Common myeloid progenitor, CD34-positive (primary cell): ENCODE data around the gene CSRP1.
"Not testable (repeated sequence)": the region's sequence is repeated elsewhere in the genome, so short reads cannot be mapped to it uniquely, and the experiment has no call there.

ENCODE experiments used
- CTCF ChIA-PET: fragments of 350-600 bp; sonication (Branson Sonifier 250); formaldehyde crosslinking; loops from one replicate; lab custom pipeline; 2021; ENCODE audit warnings: antibody characterized with exemption; lab: Charles Lee
- POLR2A ChIA-PET: fragments of 350-600 bp; sonication (Branson Sonifier 250); formaldehyde crosslinking; loops from one replicate; lab custom pipeline; 2021; ENCODE audit warnings: antibody characterized with exemption; lab: Charles Lee
- DNase-seq, 3 donors: peaks; one replicate each; pipeline versions ENCODE4 v3.0.0 to v3.0.0-alpha.2; 2013
- H3K27ac ChIP-seq, 2 experiments: 1 replicate in 1 of 2; 2 replicates in 1 of 2; pipeline ENCODE4 v1.7.0; 2013; ENCODE audit warnings: inconsistent platforms in 2 of 2, low read length in 2 of 2, mild to moderate bottlenecking in 2 of 2, low read depth in 1 of 2, moderate library complexity in 1 of 2; ENCODE audit not compliant: severe bottlenecking in 2 of 2, insufficient read depth in 1 of 2, poor library complexity in 1 of 2
- H3K27me3 ChIP-seq, 5 experiments: replicated peaks in 2 of 5; 1 replicate in 3 of 5; 2 replicates in 2 of 5; pipeline versions ENCODE4 v1.6.1 to v1.7.0; 2013; ENCODE audit warnings: low read length in 4 of 5, mild to moderate bottlenecking in 2 of 5, moderate library complexity in 2 of 5, inconsistent platforms in 1 of 5; ENCODE audit not compliant: insufficient read depth in 5 of 5, control insufficient read depth in 4 of 5
- H3K36me3 ChIP-seq, 4 experiments: 1 replicate in 2 of 4; 2 replicates in 2 of 4; pipeline versions ENCODE4 v1.6.1 to v1.7.0; 2013; ENCODE audit warnings: low read length in 3 of 4, control low read depth in 1 of 4, mild to moderate bottlenecking in 1 of 4; ENCODE audit not compliant: control insufficient read depth in 4 of 4, insufficient read depth in 4 of 4
- H3K4me1 ChIP-seq, 4 experiments: 1 replicate in 3 of 4; 2 replicates in 1 of 4; pipeline versions ENCODE4 v1.6.1 to v1.7.1; 2013; ENCODE audit warnings: low read length in 3 of 4, mild to moderate bottlenecking in 3 of 4, control low read depth in 1 of 4, inconsistent platforms in 1 of 4, moderate library complexity in 1 of 4; ENCODE audit not compliant: control insufficient read depth in 4 of 4, insufficient read depth in 4 of 4; ENCODE audit errors: control extremely low read depth in 1 of 4
- H3K4me3 ChIP-seq, 7 experiments: 1 replicate in 4 of 7; 2 replicates in 3 of 7; pipeline versions ENCODE4 v1.5.1 to v1.7.0; 2013; ENCODE audit warnings: mild to moderate bottlenecking in 7 of 7, low read length in 6 of 7, moderate library complexity in 6 of 7, inconsistent platforms in 2 of 7, low read depth in 2 of 7, control low read depth in 1 of 7; ENCODE audit not compliant: insufficient read depth in 4 of 7, control insufficient read depth in 1 of 7; ENCODE audit errors: extremely low read depth in 1 of 7
- H3K9me3 ChIP-seq, 5 experiments: 1 replicate in 4 of 5; 2 replicates in 1 of 5; pipeline versions ENCODE4 v1.6.1 to v1.7.1; 2013; ENCODE audit warnings: low read length in 4 of 5, mild to moderate bottlenecking in 2 of 5, inconsistent platforms in 1 of 5, low read depth in 1 of 5, moderate library complexity in 1 of 5; ENCODE audit not compliant: control insufficient read depth in 4 of 5, insufficient read depth in 2 of 5; ENCODE audit errors: control extremely low read depth in 1 of 5
- WGBS: methylation state at CpG from one replicate; pipeline ENCODE4 v1.1.5; 2013; ENCODE audit not compliant: insufficient coverage; 5-methylcytosine and 5-hydroxymethylcytosine counted together

CSRP1 gene

GRCh38 chr1:201472321-201472720 lies 34.6 kb downstream of the CSRP1 start:
- H3K27ac ChIP-seq, H3K36me3 ChIP-seq, DNase-seq, H3K9me3 ChIP-seq, H3K4me3 ChIP-seq, POLR2A ChIA-PET: not testable (repeated sequence)
- WGBS = 80% methylated on average over 3 of the region's 8 CpGs
- CTCF ChIA-PET = interaction anchor here (1.2 to 2.6 kb wide), 6 partner anchors 9 to 41 kb away, joined by 3 to 12 read pairs (median 6); no protein-coding TSS in a partner anchor
- Histone ChIP-seq H3K4me1 (peaks cover 0 to 25% (median 23%) of the 10 kb centered on the region in 4 experiments), H3K27me3 (peaks cover 0 to 11% (median 5%) of the 10 kb centered on the region in 5 experiments)

GRCh38 chr1:201471772-201472171 lies 35.2 kb downstream of the CSRP1 start:
- CTCF ChIA-PET = interaction anchor here (0.7 to 2.6 kb wide), 7 partner anchors 9 to 42 kb away, joined by 3 to 12 read pairs (median 5); no protein-coding TSS in a partner anchor
- no peak for DNase-seq
- POLR2A ChIA-PET = no interaction called here
- no peak overlapping the region for H3K27ac ChIP-seq
- 90% methylated on average over 3 of the region's 3 CpGs for WGBS
- H3K4me3 ChIP-seq = no peak overlapping the region
- peaks cover 0 to 24% (median 23%) of the 10 kb centered on the region in 4 experiments for H3K4me1 ChIP-seq
- no peaks in the 10 kb centered on the region for H3K36me3 ChIP-seq
- H3K27me3 ChIP-seq = peaks cover 0 to 11% (median 5%) of the 10 kb centered on the region in 5 experiments
- no peaks in the 10 kb centered on the region for H3K9me3 ChIP-seq

GRCh38 chr1:201470581-201470980 lies 36.3 kb downstream of the CSRP1 start:
- 0% methylated on average over 1 of the region's 4 CpGs for WGBS
- CTCF ChIA-PET = interaction anchor here (2.5 to 2.7 kb wide), 3 partner anchors 11 to 35 kb away, joined by 10 to 16 read pairs (median 12); no protein-coding TSS in a partner anchor

GRCh38 chr1:201469645-201470074 lies 37.3 kb downstream of the CSRP1 start:
- POLR2A ChIA-PET = interaction anchor here (2.3 kb wide), 1 partner anchor 11 kb away, joined by 10 read pairs; no protein-coding TSS in a partner anchor
- Histone ChIP-seq H3K4me1 (peaks cover 0 to 25% (median 20%) of the 10 kb centered on the region in 4 experiments), H3K36me3 (peaks cover 0 to 8% (median 3%) of the 10 kb centered on the region in 4 experiments), H3K9me3 (no peaks in the 10 kb centered on the region), H3K27me3 (peaks cover 0 to 11% (median 5%) of the 10 kb centered on the region in 5 experiments), H3K4me3 (peak overlapping the region; percentile 22 to 78 (median 63)), H3K27ac (no peak overlapping the region)
- 60% methylated on average over 14 of the region's 16 CpGs for WGBS
- CTCF ChIA-PET = interaction anchor here (1.0 to 2.7 kb wide), 9 partner anchors 10 to 66 kb away, joined by 3 to 31 read pairs (median 4); no protein-coding TSS in a partner anchor
- DNase-seq = no peak

More at GRCh38 chr1:201470581-201470980, 36.3 kb downstream of the CSRP1 start:
- H3K4me3 ChIP-seq = no peak overlapping the region
- POLR2A ChIA-PET = no interaction called here
- no peaks in the 10 kb centered on the region for H3K9me3 ChIP-seq
- no peak overlapping the region for H3K27ac ChIP-seq
- peaks cover 0 to 11% (median 5%) of the 10 kb centered on the region in 5 experiments for H3K27me3 ChIP-seq
- no peak for DNase-seq
- H3K36me3 ChIP-seq = peaks cover 0 to 5% (median 2%) of the 10 kb centered on the region in 4 experiments
- peaks cover 0 to 25% (median 20%) of the 10 kb centered on the region in 4 experiments for H3K4me1 ChIP-seq

- peaks cover 0 to 25% (median 20%) of the 10 kb centered on the region in 4 experiments for H3K4me1 ChIP-seq
- CTCF ChIA-PET = interaction anchor here (1.0 to 2.7 kb wide), 10 partner anchors 9 to 66 kb away, joined by 3 to 31 read pairs (median 4); no protein-coding TSS in a partner anchor
- DNase-seq = peak; percentile 70 to 92 (median 90)
- H3K27me3 ChIP-seq = peaks cover 0 to 11% (median 5%) of the 10 kb centered on the region in 5 experiments
- peak within 1 kb of the TSS; percentile 22 to 78 (median 63) for H3K4me3 ChIP-seq
- H3K27ac ChIP-seq = no peak within 1 kb of the TSS
- POLR2A ChIA-PET = interaction anchor here (2.3 kb wide), 1 partner anchor 12 kb away, joined by 10 read pairs; no protein-coding TSS in a partner anchor
- peaks cover 0 to 8% (median 3%) of the 10 kb centered on the region in 4 experiments for H3K36me3 ChIP-seq
- no peaks in the 10 kb centered on the region for H3K9me3 ChIP-seq
- WGBS = under 1% methylated on average over 67 of the region's 76 CpGs
Observed at GRCh38 chr1:201468844-201469644, 37.9 kb downstream of the CSRP1 start, which contains the start of gene PHLDA3. TSS of gene PHLDA3 (minus strand) at chr1:201469188. CDS start at chr1:201468786, 402 bp downstream.

GRCh38 chr1:201468501-201468843 lies 38.5 kb downstream of the CSRP1 start:
- POLR2A ChIA-PET = interaction anchor here (2.3 kb wide), 1 partner anchor 13 kb away, joined by 10 read pairs; no protein-coding TSS in a partner anchor

More at GRCh38 chr1:201468501-201468843, 38.5 kb downstream of the CSRP1 start:
- 5% methylated on average over 39 of the region's 44 CpGs for WGBS
- peaks cover 0 to 11% (median 5%) of the 10 kb centered on the region in 5 experiments for H3K27me3 ChIP-seq
- no peaks in the 10 kb centered on the region for H3K9me3 ChIP-seq
- DNase-seq = peak; percentile 45 to 81 (median 77)
- H3K4me1 ChIP-seq = peaks cover 0 to 25% (median 20%) of the 10 kb centered on the region in 4 experiments
- CTCF ChIA-PET = interaction anchor here (1.0 to 2.7 kb wide), 8 partner anchors 9 to 67 kb away, joined by 3 to 31 read pairs (median 4); no protein-coding TSS in a partner anchor
- H3K4me3 ChIP-seq = peak overlapping the region; percentile 22 to 78 (median 63)
- peaks cover 0 to 8% (median 3%) of the 10 kb centered on the region in 4 experiments for H3K36me3 ChIP-seq
- H3K27ac ChIP-seq = no peak overlapping the region
